ENCODE data around the gene CTNNBIP1. TPM values are rescaled to one million over a fixed set of nuclear protein-coding genes. Genes with fewer than 3 reads are reported as not detected.
A peak's percentile ranks its signal among the peaks of the same experiment; 100 is the strongest.

Gene CTNNBIP1
- total RNA-seq, 1 experiment from 2014 or later = 14.6 TPM

DNA sequence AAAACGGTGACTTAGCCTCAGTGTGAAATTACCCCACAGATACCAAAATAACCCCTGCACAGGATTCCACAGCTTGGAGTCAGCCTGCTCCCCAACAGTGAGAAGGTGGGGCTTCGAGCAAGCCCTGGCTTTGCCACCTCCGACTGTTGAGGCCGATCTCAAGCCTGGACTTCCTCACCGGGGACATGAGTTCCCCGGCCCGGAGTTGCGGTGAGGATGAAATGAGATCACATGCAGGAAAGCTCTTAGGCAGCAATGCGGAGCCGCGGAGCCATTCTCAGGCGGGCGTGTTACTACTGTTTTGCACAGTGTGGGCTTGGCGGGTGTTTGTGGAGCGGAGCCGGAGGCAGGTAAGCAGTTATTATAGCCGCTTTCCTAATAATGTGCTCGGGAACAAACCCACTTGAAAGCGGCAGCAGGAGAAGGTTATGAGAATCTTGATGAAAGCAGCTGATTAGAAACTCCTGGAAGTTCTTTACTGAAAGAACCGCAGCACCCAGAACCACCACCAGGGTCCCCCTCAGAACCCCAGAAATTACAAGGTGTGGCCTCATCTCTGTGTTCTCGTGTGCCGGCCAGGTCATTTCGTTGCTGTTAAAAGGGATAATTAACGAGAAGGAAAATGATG is 82.4 kb downstream of the CTNNBIP1 start:
- H3K9me3 ChIP-seq (ENCODE audit: low read depth, low read length, poor library complexity, severe bottlenecking) = no peaks in the 10 kb centered on the region
- BruUV-seq (replicated peaks) = no TSS peak
- CTCF ChIA-PET = interaction anchor here (0.6 kb wide), 1 partner anchor 39 kb away, joined by 3 read pairs; no protein-coding TSS in a partner anchor
- POLR2A ChIA-PET (ENCODE audit: low non-redundant PET) = no interaction called here
- no peak for DNase-seq (ENCODE audit: low spot score)
- intact Hi-C loops (cut with micrococcal nuclease; ENCODE audit: unreplicated experiment) = no loop called here
- no peaks in the 10 kb centered on the region for H3K36me3 ChIP-seq (ENCODE audit: insufficient read depth, low read length, poor library complexity, severe bottlenecking)
- H3K27ac ChIP-seq (ENCODE audit: low read depth, low read length, poor library complexity, severe bottlenecking) = no peak overlapping the region
- H3K4me3 ChIP-seq (ENCODE audit: low read depth, low read length, poor library complexity, severe bottlenecking) = no peak overlapping the region
- peaks cover 19% of the 10 kb centered on the region for H3K4me1 ChIP-seq (ENCODE audit: insufficient read depth, low read length, poor library complexity, severe bottlenecking)
- TF ChIP-seq, protein P1, sequence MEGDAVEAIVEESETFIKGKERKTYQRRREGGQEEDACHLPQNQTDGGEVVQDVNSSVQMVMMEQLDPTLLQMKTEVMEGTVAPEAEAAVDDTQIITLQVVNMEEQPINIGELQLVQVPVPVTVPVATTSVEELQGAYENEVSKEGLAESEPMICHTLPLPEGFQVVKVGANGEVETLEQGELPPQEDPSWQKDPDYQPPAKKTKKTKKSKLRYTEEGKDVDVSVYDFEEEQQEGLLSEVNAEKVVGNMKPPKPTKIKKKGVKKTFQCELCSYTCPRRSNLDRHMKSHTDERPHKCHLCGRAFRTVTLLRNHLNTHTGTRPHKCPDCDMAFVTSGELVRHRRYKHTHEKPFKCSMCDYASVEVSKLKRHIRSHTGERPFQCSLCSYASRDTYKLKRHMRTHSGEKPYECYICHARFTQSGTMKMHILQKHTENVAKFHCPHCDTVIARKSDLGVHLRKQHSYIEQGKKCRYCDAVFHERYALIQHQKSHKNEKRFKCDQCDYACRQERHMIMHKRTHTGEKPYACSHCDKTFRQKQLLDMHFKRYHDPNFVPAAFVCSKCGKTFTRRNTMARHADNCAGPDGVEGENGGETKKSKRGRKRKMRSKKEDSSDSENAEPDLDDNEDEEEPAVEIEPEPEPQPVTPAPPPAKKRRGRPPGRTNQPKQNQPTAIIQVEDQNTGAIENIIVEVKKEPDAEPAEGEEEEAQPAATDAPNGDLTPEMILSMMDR (conservative IDR thresholded peaks at IDR 0.05; ENCODE audit: low read depth, low read length) = peak; percentile 43; the same call in 1 of the 2 replicates
- no peak for TF ChIP-seq EZH2 (IDR thresholded peaks at IDR 0.05; ENCODE audit: borderline replicate concordance, low read depth, low read length, poor library complexity, severe bottlenecking)
- no peaks in the 10 kb centered on the region for H3K27me3 ChIP-seq (replicated peaks; ENCODE audit: insufficient read depth, low read depth, low read length, poor library complexity)

DNA sequence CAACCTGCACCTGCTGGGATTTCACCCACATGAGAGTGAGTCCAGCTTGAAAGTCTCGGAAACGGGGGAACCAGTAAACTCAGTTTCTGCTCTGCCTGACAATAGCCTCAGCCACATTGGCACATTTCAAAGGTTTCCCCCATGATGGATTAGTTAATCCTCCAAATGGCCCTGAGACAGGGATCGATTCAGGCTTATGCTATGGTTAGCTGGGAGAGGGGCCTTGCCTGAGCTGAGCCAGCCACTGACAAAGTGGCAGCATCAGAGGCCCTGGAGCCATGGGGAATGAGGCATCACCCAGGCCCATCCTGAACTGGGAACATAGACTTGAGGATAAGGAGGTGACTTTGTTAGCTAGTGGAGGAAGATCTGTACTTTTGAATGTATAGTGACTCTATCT is 83.5 kb downstream of the CTNNBIP1 start:
- no peak for TF ChIP-seq EZH2 (IDR thresholded peaks at IDR 0.05; ENCODE audit: borderline replicate concordance, low read depth, low read length, poor library complexity, severe bottlenecking)
- TF ChIP-seq, protein P1 (conservative IDR thresholded peaks at IDR 0.05; ENCODE audit: low read depth, low read length) = no peak
- POLR2A ChIA-PET (ENCODE audit: low non-redundant PET) = no interaction called here
- Histone ChIP-seq H3K9me3 (ENCODE audit: low read depth, low read length, poor library complexity, severe bottlenecking) (no peaks in the 10 kb centered on the region), H3K4me3 (ENCODE audit: low read depth, low read length, poor library complexity, severe bottlenecking) (no peak overlapping the region), H3K27me3 (replicated peaks; ENCODE audit: insufficient read depth, low read depth, low read length, poor library complexity) (no peaks in the 10 kb centered on the region), H3K36me3 (ENCODE audit: insufficient read depth, low read length, poor library complexity, severe bottlenecking) (no peaks in the 10 kb centered on the region), H3K27ac (ENCODE audit: low read depth, low read length, poor library complexity, severe bottlenecking) (no peak overlapping the region), H3K4me1 (ENCODE audit: insufficient read depth, low read length, poor library complexity, severe bottlenecking) (peaks cover 30% of the 10 kb centered on the region)
- BruUV-seq (replicated peaks) = no TSS peak
- CTCF ChIA-PET = interaction anchor here (0.7 kb wide), 1 partner anchor 10 kb away, joined by 3 read pairs; no protein-coding TSS in a partner anchor
- no peak for DNase-seq (ENCODE audit: low spot score)
- intact Hi-C loops (cut with micrococcal nuclease; ENCODE audit: unreplicated experiment) = no loop called here

DNA sequence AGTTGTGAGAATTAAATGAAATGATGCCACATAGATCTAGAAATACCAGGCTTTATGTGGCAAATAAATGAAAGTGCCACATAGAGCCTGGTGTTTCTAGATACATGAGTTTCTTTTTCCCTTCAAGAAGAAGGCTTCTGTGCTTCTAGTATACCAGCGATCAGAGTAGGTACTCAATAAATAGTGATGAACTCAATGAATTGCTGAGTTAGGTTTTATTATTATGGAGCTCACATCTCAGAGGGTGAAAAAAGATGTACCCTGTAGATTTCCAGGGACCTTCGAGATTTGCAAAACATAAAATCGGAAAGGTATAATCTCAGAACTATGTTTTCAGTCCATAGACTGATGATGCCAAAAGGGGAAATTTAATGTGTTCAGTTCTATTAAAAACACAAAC is 84.0 kb downstream of the CTNNBIP1 start:
- no peaks in the 10 kb centered on the region for H3K9me3 ChIP-seq (ENCODE audit: low read depth, low read length, poor library complexity, severe bottlenecking)
- peaks cover 32% of the 10 kb centered on the region for H3K4me1 ChIP-seq (ENCODE audit: insufficient read depth, low read length, poor library complexity, severe bottlenecking)
- POLR2A ChIA-PET (ENCODE audit: low non-redundant PET) = no interaction called here
- H3K4me3 ChIP-seq (ENCODE audit: low read depth, low read length, poor library complexity, severe bottlenecking) = no peak overlapping the region
- TF ChIP-seq EZH2 (IDR thresholded peaks at IDR 0.05; ENCODE audit: borderline replicate concordance, low read depth, low read length, poor library complexity, severe bottlenecking) = no peak
- TF ChIP-seq, protein P1 (conservative IDR thresholded peaks at IDR 0.05; ENCODE audit: low read depth, low read length) = no peak
- no peaks in the 10 kb centered on the region for H3K27me3 ChIP-seq (replicated peaks; ENCODE audit: insufficient read depth, low read depth, low read length, poor library complexity)
- intact Hi-C loops (cut with micrococcal nuclease; ENCODE audit: unreplicated experiment) = no loop called here
- no peaks in the 10 kb centered on the region for H3K36me3 ChIP-seq (ENCODE audit: insufficient read depth, low read length, poor library complexity, severe bottlenecking)
- DNase-seq (ENCODE audit: low spot score) = no peak
- CTCF ChIA-PET = interaction anchor here (0.7 kb wide), 1 partner anchor 11 kb away, joined by 3 read pairs; no protein-coding TSS in a partner anchor
- no peak overlapping the region for H3K27ac ChIP-seq (ENCODE audit: low read depth, low read length, poor library complexity, severe bottlenecking)
- no TSS peak for BruUV-seq (replicated peaks)

Data from A673 (cell line).